ENCODE results near the gene MSL1. TPM values are rescaled to one million over a fixed set of nuclear protein-coding genes. Genes with fewer than 3 reads are reported as not detected.

MSL1 gene
- total RNA-seq = 44.5 and 59.3 TPM in 2 replicates

- TF ChIP-seq CTCF (conservative IDR thresholded peaks at IDR 0.05; ENCODE audit: low read depth, low read length) = no peak
- peak within 1 kb of the TSS; percentile 74 for H3K4me3 ChIP-seq (ENCODE audit: low read depth, low read length)
- no peak for DNase-seq (ENCODE audit: low read depth)
These were observed at the start of gene MSL1 for GRCh38 chr17:40121181-40122135. MSL1 (plus strand) TSS chr17:40121971; CDS start chr17:40122613, 642 bp downstream.

- TF ChIP-seq CTCF (conservative IDR thresholded peaks at IDR 0.05; ENCODE audit: low read depth, low read length) = no peak
- no peak for DNase-seq (ENCODE audit: low read depth)
- no peak overlapping the region for H3K4me3 ChIP-seq (ENCODE audit: low read depth, low read length)
These were observed 49.6 kb upstream of the MSL1 start for GRCh38 chr17:40072040-40072734.

- no peak for DNase-seq (ENCODE audit: low read depth)
- no peak overlapping the region for H3K4me3 ChIP-seq (ENCODE audit: low read depth, low read length)
- TF ChIP-seq CTCF (conservative IDR thresholded peaks at IDR 0.05; ENCODE audit: low read depth, low read length) = no peak
These were observed 48.9 kb upstream of the MSL1 start for GRCh38 chr17:40072735-40073346.

- no peak for TF ChIP-seq CTCF (conservative IDR thresholded peaks at IDR 0.05; ENCODE audit: low read depth, low read length)
- DNase-seq (ENCODE audit: low read depth) = no peak
- no peak overlapping the region for H3K4me3 ChIP-seq (ENCODE audit: low read depth, low read length)
These were observed 48.2 kb upstream of the MSL1 start for GRCh38 chr17:40073454-40074174.

GRCh38 chr17:40074175-40074512 is 47.6 kb upstream of the MSL1 start:
- TF ChIP-seq CTCF (conservative IDR thresholded peaks at IDR 0.05; ENCODE audit: low read depth, low read length) = no peak
- H3K4me3 ChIP-seq (ENCODE audit: low read depth, low read length) = no peak overlapping the region
- no peak for DNase-seq (ENCODE audit: low read depth)

- no peak for TF ChIP-seq CTCF (conservative IDR thresholded peaks at IDR 0.05; ENCODE audit: low read depth, low read length)
- DNase-seq (ENCODE audit: low read depth) = no peak
These were observed 46.9 kb upstream of the MSL1 start for GRCh38 chr17:40074871-40075200.

More at GRCh38 chr17:40074871-40075200, 46.9 kb upstream of the MSL1 start:
- H3K4me3 ChIP-seq (ENCODE audit: low read depth, low read length) = no peak overlapping the region
